ENCODE measurements around the gene OR11H6.
"Not testable (repeated sequence)": the region's sequence is repeated elsewhere in the genome, so short reads cannot be mapped to it uniquely, and the experiment has no call there.

OR11H6 gene, protein sequence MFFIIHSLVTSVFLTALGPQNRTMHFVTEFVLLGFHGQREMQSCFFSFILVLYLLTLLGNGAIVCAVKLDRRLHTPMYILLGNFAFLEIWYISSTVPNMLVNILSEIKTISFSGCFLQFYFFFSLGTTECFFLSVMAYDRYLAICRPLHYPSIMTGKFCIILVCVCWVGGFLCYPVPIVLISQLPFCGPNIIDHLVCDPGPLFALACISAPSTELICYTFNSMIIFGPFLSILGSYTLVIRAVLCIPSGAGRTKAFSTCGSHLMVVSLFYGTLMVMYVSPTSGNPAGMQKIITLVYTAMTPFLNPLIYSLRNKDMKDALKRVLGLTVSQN

DNA sequence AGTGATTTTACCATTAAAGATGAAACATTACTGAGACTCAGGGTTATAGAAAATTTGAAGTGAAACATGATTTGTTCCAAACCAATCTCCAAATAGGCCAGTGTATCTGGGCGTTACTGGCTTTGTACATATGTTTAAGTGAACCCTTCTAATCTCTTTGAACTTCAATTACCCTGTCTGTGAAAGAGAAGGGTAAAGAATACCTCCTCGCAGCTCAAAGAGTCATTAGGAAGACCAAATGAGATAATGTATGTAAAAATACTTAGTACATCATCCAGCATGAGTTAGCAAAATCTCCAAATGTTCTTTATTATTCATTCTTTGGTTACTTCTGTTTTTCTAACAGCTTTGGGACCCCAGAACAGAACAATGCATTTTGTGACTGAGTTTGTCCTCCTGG is at the start of gene OR11H6:
TSS of gene OR11H6 (plus strand) at position 301 of the 400 bp plus-strand sequence. CDS start at position 301, 0 bp downstream.
- H3K4me3 ChIP-seq (ENCODE audit: low read depth, low read length) = no peak within 1 kb of the TSS
- TF ChIP-seq, protein P1, sequence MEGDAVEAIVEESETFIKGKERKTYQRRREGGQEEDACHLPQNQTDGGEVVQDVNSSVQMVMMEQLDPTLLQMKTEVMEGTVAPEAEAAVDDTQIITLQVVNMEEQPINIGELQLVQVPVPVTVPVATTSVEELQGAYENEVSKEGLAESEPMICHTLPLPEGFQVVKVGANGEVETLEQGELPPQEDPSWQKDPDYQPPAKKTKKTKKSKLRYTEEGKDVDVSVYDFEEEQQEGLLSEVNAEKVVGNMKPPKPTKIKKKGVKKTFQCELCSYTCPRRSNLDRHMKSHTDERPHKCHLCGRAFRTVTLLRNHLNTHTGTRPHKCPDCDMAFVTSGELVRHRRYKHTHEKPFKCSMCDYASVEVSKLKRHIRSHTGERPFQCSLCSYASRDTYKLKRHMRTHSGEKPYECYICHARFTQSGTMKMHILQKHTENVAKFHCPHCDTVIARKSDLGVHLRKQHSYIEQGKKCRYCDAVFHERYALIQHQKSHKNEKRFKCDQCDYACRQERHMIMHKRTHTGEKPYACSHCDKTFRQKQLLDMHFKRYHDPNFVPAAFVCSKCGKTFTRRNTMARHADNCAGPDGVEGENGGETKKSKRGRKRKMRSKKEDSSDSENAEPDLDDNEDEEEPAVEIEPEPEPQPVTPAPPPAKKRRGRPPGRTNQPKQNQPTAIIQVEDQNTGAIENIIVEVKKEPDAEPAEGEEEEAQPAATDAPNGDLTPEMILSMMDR (conservative IDR thresholded peaks at IDR 0.05; ENCODE audit: low read depth, low read length) = no peak
- no peak for DNase-seq (ENCODE audit: low read depth)

DNA sequence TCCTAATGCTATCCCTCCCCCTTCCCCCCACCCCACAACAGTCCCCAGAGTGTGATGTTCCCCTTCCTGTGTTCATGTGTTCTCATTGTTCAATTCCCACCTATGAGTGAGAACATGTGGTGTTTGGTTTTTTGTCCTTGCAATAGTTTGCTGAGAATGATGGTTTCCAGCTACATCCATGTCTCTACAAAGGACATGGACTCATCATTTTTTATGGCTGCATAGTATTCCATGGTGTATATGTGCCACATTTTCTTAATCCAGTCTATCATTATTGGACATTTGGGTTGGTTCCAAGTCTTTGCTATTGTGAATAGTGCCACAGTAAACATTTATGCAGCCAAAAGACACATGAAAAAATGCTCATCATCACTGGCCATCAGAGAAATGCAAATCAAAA is 49.3 kb upstream of the OR11H6 start:
- DNase-seq (ENCODE audit: low read depth); H3K4me3 ChIP-seq (ENCODE audit: low read depth, low read length): not testable (repeated sequence)

DNA sequence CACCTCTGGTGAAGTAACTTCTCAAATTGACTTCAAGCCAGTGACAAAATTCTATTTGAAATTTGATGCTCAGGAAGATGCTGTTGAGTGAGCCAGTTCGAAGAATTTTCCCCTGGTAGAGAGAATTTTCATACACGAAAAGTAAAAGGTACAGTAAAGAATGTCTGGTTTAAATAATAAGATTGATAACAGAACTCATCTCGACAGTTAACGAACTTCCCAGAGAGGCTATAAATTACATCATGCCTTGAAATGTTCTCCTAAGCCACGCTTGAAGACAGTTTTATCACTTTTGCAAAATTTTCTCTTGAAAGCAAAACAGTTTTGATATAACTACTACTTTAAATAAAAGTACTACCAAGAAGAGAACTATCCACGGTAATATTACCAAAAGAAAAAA is 47.2 kb upstream of the OR11H6 start:
- H3K4me3 ChIP-seq (ENCODE audit: low read depth, low read length) = no peak overlapping the region
- no peak for DNase-seq (ENCODE audit: low read depth)
- TF ChIP-seq, protein P1 (conservative IDR thresholded peaks at IDR 0.05; ENCODE audit: low read depth, low read length) = no peak

DNA sequence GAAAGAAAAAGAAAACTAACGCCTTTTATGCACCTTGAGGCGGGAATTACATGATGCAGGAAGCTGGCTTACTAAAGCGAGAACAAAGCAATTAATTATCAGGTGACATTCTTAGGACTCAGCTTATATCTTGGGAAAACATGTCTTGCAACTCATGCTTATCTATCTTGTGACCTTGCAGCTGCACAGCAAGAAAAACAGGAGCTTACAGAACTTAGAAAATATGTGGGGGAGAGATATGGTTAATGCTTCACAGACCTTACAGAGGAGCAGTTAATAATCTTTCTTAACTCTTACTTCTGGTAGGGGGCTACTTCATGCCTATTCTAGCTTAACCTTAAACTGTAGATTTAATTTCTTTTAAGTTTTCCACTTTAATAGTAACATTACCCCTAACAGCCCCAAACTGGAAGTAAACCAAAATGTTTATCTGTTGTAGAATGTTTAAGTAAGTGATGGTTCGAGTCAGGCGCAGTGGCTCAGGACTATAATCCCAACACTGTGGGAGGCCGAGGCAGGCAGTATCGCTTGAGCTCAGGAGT is 46.0 kb upstream of the OR11H6 start:
- TF ChIP-seq, protein P1 (conservative IDR thresholded peaks at IDR 0.05; ENCODE audit: low read depth, low read length) = no peak
- no peak overlapping the region for H3K4me3 ChIP-seq (ENCODE audit: low read depth, low read length)
- DNase-seq (ENCODE audit: low read depth) = no peak

DNA sequence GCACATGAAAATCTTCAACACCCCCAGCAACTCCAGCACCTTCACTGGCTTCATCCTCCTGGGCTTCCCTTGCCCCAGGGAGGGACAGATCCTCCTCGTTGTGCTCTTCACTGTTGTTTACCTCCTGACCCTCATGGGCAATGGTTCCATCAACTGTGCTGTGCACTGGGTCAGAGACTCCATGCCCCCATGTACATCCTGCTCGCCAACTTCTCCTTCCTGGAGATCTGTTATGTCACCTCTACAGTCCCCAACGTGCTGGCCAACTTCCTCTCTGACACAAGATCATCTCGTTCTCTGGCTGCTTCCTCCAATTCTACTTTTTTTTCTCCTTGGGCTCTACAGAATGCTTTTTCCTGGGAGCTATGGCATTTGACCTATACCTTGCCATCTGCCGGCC is 44.3 kb upstream of the OR11H6 start:
- TF ChIP-seq, protein P1 (conservative IDR thresholded peaks at IDR 0.05; ENCODE audit: low read depth, low read length) = no peak
- H3K4me3 ChIP-seq (ENCODE audit: low read depth, low read length) = no peak overlapping the region
- DNase-seq (ENCODE audit: low read depth) = no peak

DNA sequence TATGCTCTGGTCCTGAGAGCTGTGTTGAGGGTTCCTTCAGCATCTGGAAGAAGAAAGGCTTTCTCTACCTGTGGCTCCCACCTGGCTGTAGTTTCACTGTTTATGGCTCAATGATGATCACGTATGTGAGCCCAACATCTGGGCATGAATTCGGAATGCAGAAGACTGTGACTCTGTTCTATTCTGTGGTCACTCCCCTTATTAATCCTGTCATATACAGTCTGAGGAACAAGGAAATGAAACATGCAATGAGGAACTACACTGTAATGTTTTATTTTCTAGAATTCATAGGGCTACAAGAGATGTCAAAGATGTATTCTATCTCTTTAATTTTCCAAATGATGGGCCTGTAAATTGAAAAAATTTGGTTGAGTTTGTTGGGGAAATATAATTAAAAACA is 43.6 kb upstream of the OR11H6 start:
- DNase-seq (ENCODE audit: low read depth) = no peak
- TF ChIP-seq, protein P1 (conservative IDR thresholded peaks at IDR 0.05; ENCODE audit: low read depth, low read length) = no peak
- H3K4me3 ChIP-seq (ENCODE audit: low read depth, low read length) = no peak overlapping the region

DNA sequence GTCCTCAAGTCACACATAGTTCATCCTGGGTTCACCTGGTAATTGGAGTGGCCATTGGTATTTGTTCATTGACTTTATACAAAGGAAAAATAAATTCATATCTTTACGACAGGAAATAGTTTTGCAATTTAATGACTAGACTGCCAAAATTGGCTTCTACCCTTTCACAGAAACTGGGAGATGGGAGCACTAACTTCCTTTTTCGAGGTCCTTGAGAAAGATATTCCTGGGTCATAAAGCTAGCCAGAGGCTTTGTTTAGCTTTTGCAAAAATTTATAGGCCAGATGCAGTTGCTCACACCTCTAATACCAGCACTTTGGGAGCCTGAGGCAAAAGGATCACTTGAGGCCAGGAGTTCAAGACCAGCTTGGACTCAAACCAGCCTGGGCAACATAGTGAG is 43.0 kb upstream of the OR11H6 start:
- no peak overlapping the region for H3K4me3 ChIP-seq (ENCODE audit: low read depth, low read length)
- TF ChIP-seq, protein P1 (conservative IDR thresholded peaks at IDR 0.05; ENCODE audit: low read depth, low read length) = no peak
- no peak for DNase-seq (ENCODE audit: low read depth)
